Effector memory CD4-positive, alpha-beta T cell (primary cell): ENCODE results near the gene LAMB4.

Experiments used
- DNase-seq, 3 donors: peaks; one replicate each; pipeline ENCODE4 v3.0.0-alpha.2; 2020
- H3K27ac ChIP-seq: 2 replicates; pipeline ENCODE4 v1.7.0; 2013; ENCODE audit warnings: mild to moderate bottlenecking, low read length, moderate library complexity; ENCODE audit not compliant: insufficient read depth, poor library complexity, severe bottlenecking
- H3K27me3 ChIP-seq: replicated peaks from 2 replicates; pipeline ENCODE4 v1.7.0; 2013; ENCODE audit warnings: mild to moderate bottlenecking, low read length; ENCODE audit not compliant: insufficient read depth, control insufficient read depth, poor library complexity, severe bottlenecking
- H3K36me3 ChIP-seq: 2 replicates; pipeline ENCODE4 v1.7.0; 2013; ENCODE audit warnings: mild to moderate bottlenecking, low read length, moderate library complexity; ENCODE audit not compliant: control insufficient read depth, insufficient read depth
- H3K4me1 ChIP-seq: 2 replicates; pipeline ENCODE4 v1.7.0; 2013; ENCODE audit warnings: low read length, mild to moderate bottlenecking; ENCODE audit not compliant: control insufficient read depth, insufficient read depth, poor library complexity, severe bottlenecking
- H3K4me3 ChIP-seq: 2 replicates; pipeline ENCODE4 v1.7.0; 2013; ENCODE audit warnings: low read length, low read depth, mild to moderate bottlenecking; ENCODE audit not compliant: insufficient read depth, poor library complexity, severe bottlenecking
- H3K9me3 ChIP-seq: 2 replicates; pipeline ENCODE4 v1.7.0; 2013; ENCODE audit warnings: mild to moderate bottlenecking, low read length, moderate library complexity; ENCODE audit not compliant: control insufficient read depth
- total RNA-seq, 3 donors: gene quantifications; one replicate each; lab custom pipeline; 2026; lab: John Stamatoyannopoulos, UW

Gene LAMB4
- total RNA-seq: 0 reads per million in 3 donors

- DNase-seq: no peak
- Histone ChIP-seq H3K27ac (no peak within 1 kb of the TSS), H3K27me3 (no peaks in the 10 kb centered on the region), H3K4me3 (no peak within 1 kb of the TSS), H3K4me1 (no peaks in the 10 kb centered on the region), H3K36me3 (no peaks in the 10 kb centered on the region), H3K9me3 (no peaks in the 10 kb centered on the region)
Measured at GRCh38 chr7:108130261-108130660, at the start of gene LAMB4. Gene LAMB4, minus strand, starts transcription at chr7:108130361. Its CDS starts 7,197 bp downstream, at chr7:108123164.

- Histone ChIP-seq H3K4me3 (no peak overlapping the region), H3K4me1 (no peaks in the 10 kb centered on the region), H3K27me3 (no peaks in the 10 kb centered on the region), H3K27ac (no peak overlapping the region), H3K9me3 (no peaks in the 10 kb centered on the region), H3K36me3 (no peaks in the 10 kb centered on the region)
- no peak for DNase-seq
Measured at GRCh38 chr7:108178398-108178797, 48.2 kb upstream of the LAMB4 start.

GRCh38 chr7:108171164-108171563, 41.0 kb upstream of the LAMB4 start:
- Histone ChIP-seq H3K9me3 (no peaks in the 10 kb centered on the region), H3K4me3 (no peak overlapping the region), H3K36me3 (no peaks in the 10 kb centered on the region), H3K4me1 (no peaks in the 10 kb centered on the region), H3K27me3 (no peaks in the 10 kb centered on the region), H3K27ac (no peak overlapping the region)
- DNase-seq: no peak

- Histone ChIP-seq H3K9me3 (no peaks in the 10 kb centered on the region), H3K27me3 (no peaks in the 10 kb centered on the region)
- no peak for DNase-seq
Measured at GRCh38 chr7:108170251-108170650, 40.1 kb upstream of the LAMB4 start.

GRCh38 chr7:108167460-108167859, 37.3 kb upstream of the LAMB4 start:
- Histone ChIP-seq H3K4me1 (no peaks in the 10 kb centered on the region), H3K4me3 (no peak overlapping the region), H3K27ac (no peak overlapping the region), H3K36me3 (no peaks in the 10 kb centered on the region), H3K9me3 (no peaks in the 10 kb centered on the region), H3K27me3 (no peaks in the 10 kb centered on the region)
- DNase-seq: no peak

More at GRCh38 chr7:108170251-108170650, 40.1 kb upstream of the LAMB4 start:
- Histone ChIP-seq H3K27ac (no peak overlapping the region), H3K4me1 (no peaks in the 10 kb centered on the region), H3K36me3 (no peaks in the 10 kb centered on the region), H3K4me3 (no peak overlapping the region)

GRCh38 chr7:108166687-108167086, 36.5 kb upstream of the LAMB4 start:
- H3K9me3 ChIP-seq: no peaks in the 10 kb centered on the region
- no peak overlapping the region for H3K4me3 ChIP-seq
- H3K4me1 ChIP-seq: no peaks in the 10 kb centered on the region
- DNase-seq: no peak
- no peak overlapping the region for H3K27ac ChIP-seq
- no peaks in the 10 kb centered on the region for H3K36me3 ChIP-seq
- H3K27me3 ChIP-seq: no peaks in the 10 kb centered on the region

GRCh38 chr7:108165723-108166122, 35.6 kb upstream of the LAMB4 start:
- Histone ChIP-seq H3K36me3 (no peaks in the 10 kb centered on the region), H3K27ac (no peak overlapping the region), H3K27me3 (no peaks in the 10 kb centered on the region), H3K9me3 (no peaks in the 10 kb centered on the region), H3K4me1 (no peaks in the 10 kb centered on the region), H3K4me3 (no peak overlapping the region)
- no peak for DNase-seq

- Histone ChIP-seq H3K4me1 (no peaks in the 10 kb centered on the region), H3K9me3 (no peaks in the 10 kb centered on the region), H3K27me3 (no peaks in the 10 kb centered on the region), H3K27ac (no peak overlapping the region), H3K36me3 (no peaks in the 10 kb centered on the region), H3K4me3 (no peak overlapping the region)
- no peak for DNase-seq
Measured at GRCh38 chr7:108164946-108165345, 34.8 kb upstream of the LAMB4 start.

GRCh38 chr7:108164342-108164741, 34.2 kb upstream of the LAMB4 start:
- Histone ChIP-seq H3K27me3 (no peaks in the 10 kb centered on the region), H3K4me1 (no peaks in the 10 kb centered on the region), H3K36me3 (no peaks in the 10 kb centered on the region), H3K4me3 (no peak overlapping the region), H3K9me3 (no peaks in the 10 kb centered on the region), H3K27ac (no peak overlapping the region)
- DNase-seq: no peak

- no peaks in the 10 kb centered on the region for H3K27me3 ChIP-seq
- no peak overlapping the region for H3K27ac ChIP-seq
- DNase-seq: no peak
- no peak overlapping the region for H3K4me3 ChIP-seq
- H3K4me1 ChIP-seq: no peaks in the 10 kb centered on the region
- H3K9me3 ChIP-seq: no peaks in the 10 kb centered on the region
- no peaks in the 10 kb centered on the region for H3K36me3 ChIP-seq
Measured at GRCh38 chr7:108158776-108159175, 28.6 kb upstream of the LAMB4 start.
